HCT116 (cell line): ENCODE data around the gene CHST15. TPM values are rescaled to one million over a fixed set of nuclear protein-coding genes. Genes with fewer than 3 reads are reported as not detected.

Experiments used
- ATF3 ChIP-seq: IDR thresholded peaks from 2 replicates; pipeline ENCODE4 v1.6.1; 2012
- CBX3 ChIP-seq: IDR thresholded peaks from 2 replicates; pipeline ENCODE4 v1.6.1; 2012; ENCODE audit warnings: low read depth
- CTCF ChIP-seq, 3 experiments: fragments of 200-600 bp in 1 of 3; sonication (generic) in 1 of 3; IDR thresholded peaks in 2 of 3; conservative IDR thresholded peaks in 1 of 3; 2 replicates each; pipeline ENCODE4 v1.5.1; 2012 to 2017; ENCODE audit warnings: low read depth in 2 of 3, low read length in 2 of 3, antibody characterized with exemption in 1 of 3, borderline replicate concordance in 1 of 3, control low read depth in 1 of 3, mild to moderate bottlenecking in 1 of 3, mixed read lengths in 1 of 3, mixed run types in 1 of 3, moderate library complexity in 1 of 3; ENCODE audit not compliant: insufficient read depth in 1 of 3
- JUND ChIP-seq: IDR thresholded peaks from 2 replicates; pipeline ENCODE4 v1.6.1; 2012
- MAX ChIP-seq: IDR thresholded peaks from 2 replicates; pipeline ENCODE4 v1.6.1; 2012
- POLR2A ChIP-seq: IDR thresholded peaks from 2 replicates; pipeline ENCODE4 v1.7.0; 2011; ENCODE audit warnings: borderline replicate concordance; ENCODE audit not compliant: insufficient read depth, insufficient read length; ENCODE audit errors: extremely low read depth
- POLR2AphosphoS5 ChIP-seq: IDR thresholded peaks from 2 replicates; pipeline ENCODE4 v1.6.1; 2011; ENCODE audit warnings: mild to moderate bottlenecking, low read depth, low read length, moderate library complexity
- RAD21 ChIP-seq: IDR thresholded peaks from 2 replicates; pipeline ENCODE4 v1.6.1; 2012; ENCODE audit warnings: low read depth, mild to moderate bottlenecking
- REST ChIP-seq: IDR thresholded peaks from 2 replicates; pipeline ENCODE4 v1.6.1; 2012; ENCODE audit warnings: low read depth
- YY1 ChIP-seq: IDR thresholded peaks from 2 replicates; pipeline ENCODE4 v1.6.1; 2011; ENCODE audit warnings: low read length, low read depth, moderate library complexity, mild to moderate bottlenecking; ENCODE audit not compliant: insufficient replicate concordance; ENCODE audit errors: extremely low read depth
- ZNF274 ChIP-seq: fragments of 200-500 bp; sonication (Bioruptor generic); IDR thresholded peaks from 2 replicates; pipeline ENCODE4 v1.6.1; 2014; ENCODE audit warnings: mild to moderate bottlenecking, low read depth, low read length, inconsistent platforms
- total RNA-seq: library from RNA; stranded (reverse); gene quantifications from one replicate; pipeline ENCODE4 v1.2.1, GENCODE V29; 2021; ENCODE audit not compliant: unreplicated experiment

The CHST15 gene
- total RNA-seq, 1 experiment from 2014 or later = 47.2 TPM

GRCh38 chr10:124098575-124098974, 5.2 kb upstream of the CHST15 start (continued):
- TF ChIP-seq REST (no peak), ZNF274 (no peak), CBX3 (no peak), RAD21 (no peak), POLR2AphosphoS5 (no peak), ATF3 (no peak), MAX (no peak), JUND (no peak), POLR2A (no peak), CTCF (IDR thresholded peaks at IDR 0.05 in 2 of 3, conservative IDR thresholded peaks at IDR 0.05 in 1 of 3; ENCODE audit: borderline replicate concordance in 1 of 3, insufficient read depth in 1 of 3, low read depth in 2 of 3, low read length in 2 of 3) (no peak), YY1 (no peak)
